ENCODE results near the gene ARID1B. TPM values are rescaled to one million over a fixed set of nuclear protein-coding genes. Genes with fewer than 3 reads are reported as not detected.

ARID1B gene
- polyA plus RNA-seq, 1 donor = 66.0 TPM

DNA sequence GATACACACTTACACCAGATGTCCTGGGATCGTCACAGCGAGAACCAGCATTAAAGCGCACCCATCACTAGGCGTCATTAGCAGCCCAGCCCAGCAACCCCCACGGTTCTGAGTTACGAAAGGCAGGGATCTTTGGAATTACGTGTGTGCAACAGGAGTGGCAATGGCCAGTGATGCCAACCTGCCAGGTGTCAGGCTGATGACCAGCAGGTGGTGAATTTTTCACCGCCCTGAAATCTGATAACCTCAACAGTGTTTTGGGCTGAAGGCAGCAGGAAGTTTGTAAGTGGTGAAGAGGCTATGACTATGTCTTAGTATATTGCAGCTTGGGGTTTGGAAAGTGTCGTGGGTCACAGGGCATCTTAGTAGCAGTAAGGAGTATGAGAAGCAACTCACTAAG is 380.1 kb downstream of the ARID1B start:
- DNase-seq (ENCODE audit: low read depth) = no peak

DNA sequence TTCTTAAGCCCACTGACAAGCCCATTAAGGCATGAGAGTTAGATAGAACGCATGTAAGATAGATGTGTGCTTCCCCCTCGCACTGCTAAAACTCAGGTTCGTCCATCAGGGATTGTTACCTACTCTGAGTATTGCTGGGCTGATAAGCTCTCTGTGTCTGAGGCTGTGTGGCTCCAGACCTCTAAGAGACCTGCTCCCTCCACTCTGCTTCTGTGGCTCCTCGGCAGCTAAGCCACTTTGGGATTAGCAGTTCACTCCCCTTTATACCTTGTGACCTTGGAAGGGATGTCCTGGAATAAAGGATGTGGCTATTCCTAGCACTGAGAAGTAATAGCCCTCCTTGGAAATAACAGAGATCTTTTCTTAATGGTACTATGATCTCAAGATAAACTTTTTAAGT is 381.3 kb downstream of the ARID1B start:
- DNase-seq (ENCODE audit: low read depth) = no peak

DNA sequence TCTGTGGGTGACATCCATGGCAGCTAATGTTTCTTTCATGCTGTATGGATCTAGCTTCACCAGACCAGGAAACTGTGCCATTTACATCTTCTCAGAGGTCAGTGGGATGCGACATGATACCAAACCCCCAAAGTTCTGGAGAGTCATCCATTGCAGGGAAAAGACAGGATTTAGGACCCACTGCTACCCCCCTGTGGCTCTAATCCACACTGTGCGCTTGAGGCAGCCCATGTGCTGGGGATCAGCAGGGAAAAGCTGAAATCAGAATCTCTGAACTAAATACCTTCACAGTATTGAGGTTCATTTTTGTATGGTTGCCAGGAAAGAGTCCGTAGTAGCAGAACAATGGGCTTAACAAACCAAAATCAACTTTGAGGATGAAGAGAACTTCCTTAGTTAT is 381.7 kb downstream of the ARID1B start:
- no peak for DNase-seq (ENCODE audit: low read depth)

DNA sequence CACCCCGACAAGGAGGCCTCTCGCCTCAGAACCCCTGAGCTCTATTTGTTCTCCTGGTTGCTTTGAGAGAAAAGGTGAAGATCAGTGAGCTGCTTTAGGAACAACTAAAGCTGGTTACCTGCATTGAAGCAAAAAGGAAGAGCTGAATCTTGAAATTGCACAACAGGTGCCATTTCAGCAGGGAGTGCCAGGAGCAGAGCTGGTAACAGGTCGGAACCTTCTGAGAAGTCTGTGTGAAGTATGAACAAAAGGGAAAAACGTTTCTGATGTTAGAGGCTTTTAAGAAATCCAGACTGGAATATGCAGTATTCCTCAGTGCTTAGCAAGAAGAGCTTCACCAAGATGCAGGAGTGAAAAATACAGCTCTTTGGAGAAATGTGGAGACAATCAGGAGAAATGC is 382.2 kb downstream of the ARID1B start:
- no peak for DNase-seq (ENCODE audit: low read depth)

DNA sequence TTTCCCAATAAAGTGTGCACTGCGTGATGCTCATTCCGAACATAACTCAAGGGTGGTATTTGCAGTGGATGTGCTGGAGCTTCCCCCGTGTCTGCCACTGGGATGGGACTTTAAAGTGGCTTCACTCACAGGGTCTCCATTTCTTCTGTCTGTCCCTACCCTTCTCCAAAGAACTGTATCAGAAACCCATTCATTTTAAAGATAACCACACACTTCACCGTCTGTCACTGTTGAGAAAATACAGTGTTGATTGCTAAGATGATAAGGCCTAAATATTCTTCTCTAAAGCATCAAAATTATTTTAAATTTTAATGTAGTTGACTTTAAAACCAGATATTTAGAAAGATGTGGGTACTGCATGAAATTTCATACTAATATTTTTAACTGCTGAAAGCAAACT is 384.7 kb downstream of the ARID1B start:
- no peak for DNase-seq (ENCODE audit: low read depth)

DNA sequence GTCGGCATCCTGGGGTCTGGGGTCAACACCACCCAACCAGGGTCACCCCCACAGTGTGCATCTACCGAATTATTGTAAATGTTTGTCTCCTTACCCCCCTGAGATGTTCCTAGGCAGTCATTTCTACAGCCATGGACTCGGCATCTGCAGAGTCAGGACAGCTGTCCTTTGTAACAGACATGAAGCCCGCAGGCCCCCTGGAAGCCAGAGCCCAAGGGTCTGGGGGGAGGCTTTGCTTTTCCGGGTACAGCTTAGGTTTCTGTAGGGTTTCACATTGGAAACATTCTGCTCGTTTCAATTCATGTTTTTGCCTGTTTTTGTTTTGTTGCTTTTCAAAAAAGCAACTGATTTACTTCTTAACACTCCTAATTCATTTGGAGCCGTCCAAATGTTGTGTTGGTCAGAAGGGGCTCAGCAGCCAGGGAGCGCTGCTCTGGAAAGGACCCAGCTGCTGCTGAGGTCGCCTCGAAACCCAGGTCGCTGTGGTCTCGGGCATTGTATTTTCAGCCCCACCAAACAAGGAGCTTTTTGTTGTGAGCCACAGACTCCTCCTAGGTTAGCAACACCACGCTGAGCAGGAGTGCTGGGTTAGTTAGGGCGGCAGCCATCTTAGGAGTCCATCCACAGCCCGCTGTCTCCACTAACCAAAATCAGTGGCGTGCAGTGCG is 385.7 kb downstream of the ARID1B start:
- no peak for DNase-seq (ENCODE audit: low read depth)

DNA sequence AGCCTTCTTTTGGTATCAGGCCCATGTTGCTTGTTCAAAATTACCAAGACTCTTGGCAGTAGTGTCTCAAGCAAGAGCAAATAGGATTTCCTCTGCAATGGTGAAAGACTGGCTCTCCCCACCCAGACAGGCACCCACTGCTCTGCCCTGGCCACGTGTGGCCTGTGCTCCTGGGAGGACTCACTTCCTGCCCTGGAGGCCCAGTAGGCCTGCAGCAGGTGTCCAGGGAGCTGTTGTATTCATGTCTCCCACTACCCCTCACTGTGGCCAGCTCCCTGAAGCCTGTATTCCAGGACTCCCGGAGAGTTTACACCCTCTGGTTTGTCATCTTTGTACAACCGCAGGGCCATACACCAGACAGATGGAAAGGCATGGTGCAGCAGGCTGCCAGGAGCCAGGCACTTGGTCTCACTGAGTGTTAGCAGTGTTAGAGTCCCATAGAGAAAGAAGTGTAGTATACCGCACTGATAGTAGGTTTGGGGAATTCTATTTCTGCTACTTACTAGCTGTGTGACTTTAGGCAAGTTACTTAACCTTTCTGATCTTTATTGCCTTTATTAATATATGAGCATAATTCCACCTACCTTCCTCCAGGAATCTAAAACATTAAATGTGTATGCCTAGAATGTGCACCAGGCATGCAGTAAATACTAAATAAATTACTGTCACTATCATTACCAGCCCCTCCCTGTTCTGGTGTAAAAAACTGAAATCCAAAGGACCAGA is 386.4 kb downstream of the ARID1B start:
- DNase-seq (ENCODE audit: low read depth) = no peak

DNA sequence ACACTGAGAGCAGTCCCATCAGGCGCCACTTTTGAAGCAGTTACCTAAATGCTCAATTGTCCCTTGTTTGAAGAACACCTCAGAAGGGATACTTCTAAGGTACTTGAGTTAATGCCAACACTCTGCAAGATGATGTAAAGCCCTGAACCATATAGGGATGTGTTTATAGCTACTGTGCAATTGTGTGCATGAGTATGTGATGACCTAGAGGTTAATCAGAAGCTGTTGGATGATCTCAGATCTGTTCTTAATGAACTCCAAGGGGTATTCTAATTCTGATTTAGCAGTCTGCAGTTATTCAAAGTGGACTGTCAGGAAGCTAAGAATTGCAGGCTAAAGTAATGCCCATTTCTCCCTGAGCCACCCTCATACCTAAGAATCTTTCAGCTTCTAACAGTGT is 387.8 kb downstream of the ARID1B start:
- no peak for DNase-seq (ENCODE audit: low read depth)

DNA sequence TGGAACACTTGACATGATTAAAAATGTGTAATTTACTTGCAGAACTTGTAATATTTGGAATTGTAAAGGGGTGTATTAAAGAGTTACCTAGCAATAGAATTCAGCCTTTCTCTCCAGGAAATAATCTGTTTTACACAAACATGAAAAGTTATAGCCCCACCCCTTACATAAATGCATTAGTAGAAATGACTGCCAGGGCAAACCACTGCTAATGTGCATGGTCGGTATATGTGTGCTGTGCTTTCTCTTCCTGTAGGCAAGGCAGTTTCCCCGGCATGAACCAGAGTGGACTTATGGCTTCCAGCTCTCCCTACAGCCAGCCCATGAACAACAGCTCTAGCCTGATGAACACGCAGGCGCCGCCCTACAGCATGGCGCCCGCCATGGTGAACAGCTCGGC is 389.6 kb downstream of the ARID1B start:
- no peak for DNase-seq (ENCODE audit: low read depth)

DNA sequence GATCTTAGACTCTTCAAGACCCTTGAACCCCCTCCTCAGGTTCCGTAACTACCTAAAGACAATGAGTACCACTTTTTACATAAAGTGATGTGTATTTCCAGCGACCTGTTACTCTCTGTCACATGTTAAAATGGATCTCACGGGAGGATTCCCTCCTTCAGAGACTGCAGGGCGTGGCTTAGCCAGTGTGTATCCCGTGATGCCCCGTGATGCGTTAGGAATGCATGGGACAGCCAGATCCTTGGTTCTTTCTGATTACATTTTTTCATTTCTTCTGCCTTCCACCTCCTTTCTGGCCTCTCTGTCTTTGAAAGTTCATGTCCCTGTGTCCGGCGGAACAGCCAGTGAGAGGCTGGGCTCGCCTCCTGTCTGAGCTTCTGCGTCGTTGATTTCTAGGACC is 390.7 kb downstream of the ARID1B start:
- no peak for DNase-seq (ENCODE audit: low read depth)

DNA sequence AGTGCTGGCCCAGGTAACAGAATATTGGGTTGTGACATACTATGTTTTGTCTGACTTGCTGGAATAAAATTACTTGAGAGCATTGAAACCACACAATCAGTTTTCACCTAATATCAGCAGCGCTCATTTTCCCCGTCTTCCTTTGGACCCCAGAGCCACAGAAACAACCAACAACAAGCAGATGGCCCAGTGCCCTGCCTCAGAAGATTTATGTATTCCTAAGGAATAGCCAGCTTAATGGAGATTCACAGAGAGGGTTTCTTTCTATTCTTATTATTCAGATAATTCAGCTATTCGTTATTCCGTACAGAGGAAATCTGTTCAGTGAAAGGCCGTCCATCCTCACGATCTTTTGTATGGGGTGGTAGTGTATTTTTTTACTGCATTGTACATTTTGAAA is 391.3 kb downstream of the ARID1B start:
- DNase-seq (ENCODE audit: low read depth) = no peak

DNA sequence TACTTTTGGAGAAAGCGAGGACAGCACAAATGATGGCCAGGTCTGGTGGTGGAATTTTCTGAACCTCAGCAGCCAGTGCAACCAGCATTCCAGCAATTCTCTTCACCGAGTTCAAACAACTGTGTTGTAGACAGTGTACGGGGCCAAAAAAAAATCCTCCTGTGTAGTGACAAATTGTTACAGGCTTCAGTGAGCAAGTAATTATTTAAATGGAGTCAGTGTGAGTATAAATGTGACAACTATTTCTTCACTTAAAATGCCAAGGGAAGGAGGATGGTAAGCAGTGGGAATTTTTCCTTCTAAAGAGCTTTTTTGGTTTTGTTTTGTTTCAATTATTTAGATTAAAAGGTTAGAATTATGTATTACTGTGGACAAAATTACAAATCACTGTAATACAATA is 392.0 kb downstream of the ARID1B start:
- DNase-seq (ENCODE audit: low read depth) = no peak

DNA sequence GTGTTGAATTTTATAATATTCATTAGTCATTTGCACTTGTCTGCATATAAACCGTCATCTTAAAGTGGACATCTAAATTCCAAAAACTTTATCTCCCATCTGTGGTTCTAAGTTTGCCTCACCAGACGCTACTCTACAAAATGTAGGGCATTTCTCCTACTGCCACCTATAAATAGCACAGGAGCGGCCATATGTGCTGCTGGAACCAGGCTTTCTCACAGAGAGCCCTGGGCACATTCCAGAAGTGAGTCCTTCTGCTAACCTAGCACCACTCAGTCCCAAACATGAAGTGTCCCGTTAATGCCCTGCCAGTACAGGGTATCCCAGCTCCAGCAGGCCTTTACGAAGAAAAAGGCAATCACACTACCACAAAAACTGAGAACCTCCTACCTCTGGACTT is 392.5 kb downstream of the ARID1B start:
- DNase-seq (ENCODE audit: low read depth) = no peak

DNA sequence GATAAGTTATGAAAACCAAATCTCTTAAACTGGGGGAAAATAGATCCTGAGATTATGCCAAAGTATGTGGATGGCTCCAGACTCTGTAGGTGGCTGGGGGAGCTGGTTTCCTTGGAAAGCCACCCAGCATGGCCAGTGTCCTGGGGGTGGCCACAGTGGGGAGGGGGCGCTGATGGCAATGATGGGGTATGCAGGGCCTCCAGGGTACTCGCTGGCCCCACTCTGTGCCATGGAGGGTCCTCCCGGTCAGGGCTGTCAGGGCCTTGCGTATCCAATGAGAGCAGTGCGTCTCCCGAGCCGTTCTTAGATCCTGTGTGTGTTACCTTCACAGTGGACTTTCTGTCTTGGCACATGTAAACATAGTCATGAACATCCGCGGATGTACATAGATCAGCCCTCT is 393.4 kb downstream of the ARID1B start:
- DNase-seq (ENCODE audit: low read depth) = no peak

DNA sequence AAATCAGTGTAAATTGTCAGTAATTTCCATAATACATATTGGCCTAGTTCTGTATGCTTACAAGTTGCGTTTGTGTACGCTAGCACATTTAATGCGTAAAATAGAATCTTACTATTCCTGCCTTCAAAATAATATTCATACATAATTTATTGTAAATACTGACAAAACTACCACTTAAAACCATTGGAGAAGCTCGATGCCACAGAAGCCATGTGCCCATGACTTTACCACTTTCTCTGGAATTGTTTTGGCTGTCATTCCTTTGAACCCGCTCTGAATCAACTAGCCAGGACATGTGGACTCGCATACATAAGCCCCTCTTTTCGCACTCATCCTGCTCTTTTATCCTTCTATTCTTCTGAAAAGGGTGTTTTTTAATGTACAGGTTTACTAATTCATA is 394.6 kb downstream of the ARID1B start:
- no peak for DNase-seq (ENCODE audit: low read depth)

DNA sequence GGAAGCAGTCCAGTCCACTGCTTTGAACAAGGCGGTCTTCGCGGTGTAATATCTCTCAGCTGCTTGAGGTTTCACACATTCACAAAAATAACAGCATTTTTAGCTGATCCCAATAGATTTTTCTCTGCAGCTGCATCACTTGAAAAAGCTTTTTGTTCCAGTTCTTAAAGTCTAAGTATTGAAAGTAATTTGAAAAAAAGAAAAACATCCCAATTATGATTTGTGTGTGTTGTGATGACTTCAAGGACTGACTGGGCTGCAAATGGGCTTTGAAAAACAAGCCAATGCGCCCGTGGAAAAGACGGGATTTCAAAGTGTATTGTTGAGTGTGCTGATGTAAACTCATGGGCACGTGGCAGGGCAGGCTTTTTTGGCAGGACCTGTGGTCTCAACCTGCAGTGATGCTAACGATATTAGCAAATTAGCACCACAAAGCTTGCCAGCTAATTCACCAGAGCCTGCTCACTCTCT is 395.1 kb downstream of the ARID1B start:
- no peak for DNase-seq (ENCODE audit: low read depth)

DNA sequence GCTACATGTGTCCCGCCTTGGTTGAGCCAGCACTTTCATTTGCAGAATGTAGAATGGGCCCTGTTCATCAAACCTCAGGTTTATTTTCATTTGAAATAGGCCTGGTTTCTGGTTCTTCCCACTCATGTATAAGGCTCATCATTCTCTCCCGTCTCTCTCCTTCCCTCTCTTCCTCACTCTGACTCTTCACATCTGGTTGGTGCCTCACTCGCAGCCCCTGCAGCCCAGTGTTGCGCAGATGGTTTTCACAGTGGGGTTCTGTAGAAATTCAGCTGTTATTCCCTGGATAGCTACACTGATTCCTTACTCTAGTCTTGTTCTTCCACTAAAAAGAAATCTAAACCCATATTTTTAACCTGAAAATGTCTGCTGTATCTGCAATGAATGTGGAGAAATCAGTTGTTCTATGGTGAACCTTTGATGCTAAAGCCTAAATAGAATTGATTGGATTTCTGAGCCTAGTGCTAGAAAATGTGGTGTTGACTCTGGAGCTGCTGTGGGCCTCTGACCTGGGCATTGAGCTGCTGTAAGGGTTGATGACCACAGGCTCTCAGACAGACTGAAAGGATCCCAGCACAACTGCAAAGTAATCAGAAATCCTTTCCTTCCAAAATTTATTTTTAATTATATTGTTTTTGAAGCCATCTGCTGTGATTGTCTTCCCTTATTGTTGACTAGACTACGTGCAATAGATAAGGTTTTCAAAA is 395.8 kb downstream of the ARID1B start:
- no peak for DNase-seq (ENCODE audit: low read depth)

DNA sequence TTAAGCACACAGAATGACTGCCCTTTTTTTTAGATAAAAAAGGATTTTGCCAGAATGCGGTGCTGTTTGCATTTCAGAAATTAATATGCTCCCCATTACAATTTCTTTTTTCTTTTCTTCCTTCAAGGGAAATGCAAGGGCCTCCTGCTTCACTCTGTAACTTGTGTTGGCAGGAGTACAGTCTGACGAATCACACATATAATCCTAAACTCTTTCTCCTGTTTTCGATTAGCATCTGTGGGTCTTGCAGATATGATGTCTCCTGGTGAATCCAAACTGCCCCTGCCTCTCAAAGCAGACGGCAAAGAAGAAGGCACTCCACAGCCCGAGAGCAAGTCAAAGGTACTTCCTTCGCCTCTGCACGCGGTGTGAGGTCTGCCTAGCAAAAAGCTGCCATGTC is 396.6 kb downstream of the ARID1B start:
- DNase-seq (ENCODE audit: low read depth) = no peak

DNA sequence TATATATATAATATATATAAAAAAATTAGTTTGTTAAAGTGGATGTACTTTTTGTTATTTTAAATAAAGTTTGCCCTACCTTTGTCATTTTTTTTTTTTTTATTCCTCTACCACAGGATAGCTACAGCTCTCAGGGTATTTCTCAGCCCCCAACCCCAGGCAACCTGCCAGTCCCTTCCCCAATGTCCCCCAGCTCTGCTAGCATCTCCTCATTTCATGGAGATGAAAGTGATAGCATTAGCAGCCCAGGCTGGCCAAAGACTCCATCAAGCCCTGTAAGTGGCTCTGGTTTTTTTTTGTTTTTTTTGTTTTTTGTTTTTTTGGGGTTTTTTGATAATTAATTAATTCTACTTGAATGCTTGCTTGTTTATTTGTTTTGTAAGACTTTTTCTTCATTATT is 397.6 kb downstream of the ARID1B start:
- DNase-seq (ENCODE audit: low read depth) = no peak

DNA sequence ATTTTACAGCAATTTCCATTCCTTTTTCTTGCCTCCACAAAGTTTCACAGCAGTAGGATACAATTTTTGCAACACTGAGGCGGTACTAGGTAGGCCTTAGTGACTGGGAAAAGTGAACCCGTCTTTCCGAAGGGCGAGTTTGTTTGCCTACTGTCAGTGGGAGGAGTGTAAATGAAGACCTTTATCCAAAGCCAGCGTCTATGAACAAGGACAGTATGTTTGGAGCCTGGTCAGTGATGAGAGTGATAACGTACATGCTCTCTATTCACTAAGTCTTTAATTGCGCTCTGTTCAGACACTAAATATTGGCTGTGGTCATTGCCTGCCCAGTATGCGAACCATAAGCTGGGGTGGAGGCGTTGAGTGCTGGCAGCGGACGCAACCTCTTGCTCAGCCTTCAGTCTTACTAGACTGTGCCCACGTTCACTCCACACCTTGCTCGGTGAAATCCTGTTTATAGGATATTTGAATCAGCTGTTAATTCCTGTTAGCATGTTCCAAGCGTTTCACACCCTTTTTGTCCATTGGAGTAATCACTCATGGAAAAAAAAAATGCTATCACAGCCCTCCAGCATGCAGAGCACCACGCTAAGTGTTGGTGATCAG is 400.7 kb downstream of the ARID1B start:
- DNase-seq (ENCODE audit: low read depth) = no peak

DNA sequence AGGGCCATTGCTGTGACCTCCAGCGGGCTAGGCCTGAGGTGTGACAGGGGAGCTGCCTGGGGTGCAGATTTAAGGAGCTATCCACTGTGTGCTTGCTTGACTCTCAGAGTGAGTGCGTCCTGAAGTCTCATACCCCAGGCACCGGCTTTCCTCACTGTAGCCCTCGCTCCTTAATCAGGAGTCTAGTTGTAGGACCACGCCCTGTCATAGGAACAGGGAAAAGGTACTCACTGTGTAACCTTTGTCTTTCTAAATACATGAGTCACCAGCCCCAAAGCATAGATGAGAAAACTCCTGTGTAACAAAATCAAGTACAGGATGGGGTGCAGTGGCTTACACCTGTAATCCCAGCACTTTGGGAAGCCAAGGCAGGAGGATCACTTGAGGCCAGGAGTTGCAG is 404.5 kb downstream of the ARID1B start:
- no peak for DNase-seq (ENCODE audit: low read depth)

DNA sequence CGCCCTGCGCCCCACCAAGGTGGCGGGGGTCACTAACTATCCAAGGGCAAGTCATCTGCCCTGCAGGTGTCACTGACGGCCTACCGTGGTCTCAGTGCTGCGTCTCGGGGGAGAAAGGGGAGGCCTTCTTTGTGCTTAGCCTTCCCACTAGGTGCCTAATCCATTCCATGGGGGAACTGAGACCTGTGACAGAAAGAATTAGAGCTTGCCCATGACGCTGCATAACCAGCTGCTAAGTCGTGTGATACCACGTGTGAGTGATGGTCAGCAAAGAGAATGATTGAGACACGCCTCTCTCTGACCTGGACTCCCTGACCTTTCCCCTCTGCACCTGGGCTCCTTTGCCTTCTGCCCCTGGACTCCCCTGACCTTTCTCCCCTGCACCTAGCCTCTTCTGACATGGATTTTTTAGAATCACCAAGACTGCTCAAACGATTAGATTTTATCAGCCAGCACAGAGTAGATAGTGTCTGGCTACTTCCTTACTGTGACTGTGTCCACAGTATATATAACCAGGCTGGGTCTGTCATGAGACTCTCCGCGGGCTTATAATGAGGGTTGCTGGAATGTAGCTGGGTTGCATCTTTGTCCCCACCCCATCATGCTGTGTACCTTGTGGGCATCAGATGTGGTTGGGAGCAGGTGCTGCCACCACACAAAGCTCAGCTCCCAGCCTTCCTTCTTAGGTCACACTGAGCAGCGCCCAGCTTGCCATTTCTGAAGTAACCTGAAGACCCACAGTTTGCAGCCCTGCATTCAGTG is 405.5 kb downstream of the ARID1B start:
- no peak for DNase-seq (ENCODE audit: low read depth)

All from forelimb muscle (tissue), 1 donor.